GM12891 (cell line): ENCODE results near the gene LETMD1.

Experiments
- POLR2A ChIP-seq: IDR thresholded peaks from 2 replicates; pipeline ENCODE4 v1.6.1; 2011; ENCODE audit warnings: low read depth, low read length, control low read depth
- POLR2AphosphoS5 ChIP-seq: IDR thresholded peaks from 2 replicates; pipeline ENCODE4 v1.6.1; 2011; ENCODE audit warnings: low read depth, low read length, control low read depth
- POU2F2 ChIP-seq: IDR thresholded peaks from 2 replicates; pipeline ENCODE4 v1.6.1; 2011; ENCODE audit warnings: low read depth, mild to moderate bottlenecking, control low read depth, low read length, moderate library complexity
- SPI1 ChIP-seq: IDR thresholded peaks from 2 replicates; pipeline ENCODE4 v1.6.1; 2011; ENCODE audit warnings: low read depth, low read length, control low read depth
- TAF1 ChIP-seq: IDR thresholded peaks from 2 replicates; pipeline ENCODE4 v1.6.1; 2011; ENCODE audit warnings: low read depth, low read length, control low read depth

- TF ChIP-seq TAF1 (no peak), POLR2A (no peak), POLR2AphosphoS5 (no peak), SPI1 (no peak), POU2F2 (no peak)
These were observed 28.3 kb downstream of the LETMD1 start for GRCh38 chr12:51076236-51076930.
